ENCODE measurements around the gene ANKRD62. TPM values are rescaled to one million over a fixed set of nuclear protein-coding genes. Genes with fewer than 3 reads are reported as not detected.

The ANKRD62 gene
- polyA plus RNA-seq, 2 donors: 0.16 to 0.45 TPM

DNA sequence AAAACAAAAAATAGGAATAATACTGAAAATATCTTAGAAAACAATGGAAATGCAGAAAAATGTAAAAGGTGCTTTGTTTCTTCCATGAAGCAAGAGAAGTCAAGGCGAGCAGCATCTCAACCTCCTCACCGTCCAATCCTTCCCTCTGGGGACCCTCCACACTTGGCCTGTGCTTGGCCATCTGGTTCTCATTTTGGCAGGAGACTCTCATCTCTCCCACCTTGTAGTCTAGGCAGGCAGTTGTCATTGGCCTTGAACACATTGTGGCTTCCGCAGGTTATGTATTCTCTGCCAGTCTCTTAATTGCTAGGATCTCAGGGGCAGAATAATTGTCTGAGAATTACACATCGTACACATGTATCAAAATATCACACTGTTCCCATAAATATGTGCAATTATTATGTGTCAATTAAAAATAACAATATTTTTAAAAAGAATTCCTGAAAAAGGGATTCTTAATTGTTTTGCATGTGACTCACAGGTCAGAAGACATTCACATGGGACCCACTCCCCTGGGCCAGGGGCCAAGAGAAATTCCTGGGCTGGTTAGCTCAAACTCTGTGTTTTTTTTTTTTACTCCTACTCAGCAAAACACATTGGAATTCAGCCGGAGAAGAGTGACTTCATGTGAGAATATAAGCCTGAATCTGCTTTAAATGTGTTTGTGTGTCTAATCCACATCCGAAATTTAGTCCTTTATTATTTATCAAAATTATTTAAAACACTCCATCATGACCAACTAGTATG is 14.0 kb upstream of the ANKRD62 start:
- Histone ChIP-seq H3K4me1 (ENCODE audit: control insufficient read depth in 2 of 2, insufficient read depth in 2 of 2, low read length in 1 of 2) (no peaks in the 10 kb centered on the region), H3K9me3 (ENCODE audit: control insufficient read depth in 2 of 2, insufficient read depth in 1 of 2, low read depth in 1 of 2, low read length in 1 of 2) (no peaks in the 10 kb centered on the region), H3K4me3 (ENCODE audit: low read depth in 1 of 2, low read length in 2 of 2) (no peak overlapping the region), H3K36me3 (ENCODE audit: control insufficient read depth in 2 of 2, insufficient read depth in 2 of 2, low read length in 1 of 2) (no peaks in the 10 kb centered on the region), H3K27ac (ENCODE audit: low read depth in 2 of 2, low read length in 1 of 2) (no peak overlapping the region), H3K27me3 (ENCODE audit: control insufficient read depth in 1 of 2, insufficient read depth in 2 of 2, low read length in 2 of 2) (no peaks in the 10 kb centered on the region)
- 69 to 75% methylated on average over 6 of the region's 6 CpGs for WGBS, 2 donors

DNA sequence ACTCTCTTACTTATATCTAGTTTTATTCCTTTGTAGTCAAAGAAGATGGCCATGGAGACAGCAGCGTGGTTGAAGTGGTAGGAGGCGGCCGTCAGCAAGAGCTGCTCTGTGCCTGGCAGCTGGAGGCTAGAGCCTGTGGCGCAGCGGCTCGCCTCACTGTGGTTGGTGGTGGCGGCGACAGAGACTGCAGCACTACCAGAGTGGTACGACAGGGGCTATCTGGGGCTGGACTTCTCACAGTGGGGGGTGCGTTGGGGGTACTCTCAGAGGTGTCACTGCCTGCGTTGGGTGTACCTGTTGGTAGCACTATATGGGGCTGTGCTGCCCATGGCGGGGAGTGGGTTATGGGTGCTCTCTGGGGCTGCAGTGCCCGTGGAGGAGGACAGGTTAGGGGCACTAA is 8.5 kb upstream of the ANKRD62 start:
- peaks cover 0 to 3% of the 10 kb centered on the region in 2 donors for H3K36me3 ChIP-seq (ENCODE audit: control insufficient read depth in 2 of 2, insufficient read depth in 2 of 2, low read length in 1 of 2)
- WGBS, 2 donors: 91 to 93% methylated on average over 12 to 13 of the region's 13 CpGs
- H3K4me3 ChIP-seq (ENCODE audit: low read depth in 1 of 2, low read length in 2 of 2): no peak overlapping the region
- peaks cover 3 to 38% of the 10 kb centered on the region in 2 donors for H3K4me1 ChIP-seq (ENCODE audit: control insufficient read depth in 2 of 2, insufficient read depth in 2 of 2, low read length in 1 of 2)
- H3K27me3 ChIP-seq (ENCODE audit: control insufficient read depth in 1 of 2, insufficient read depth in 2 of 2, low read length in 2 of 2): no peaks in the 10 kb centered on the region
- H3K27ac ChIP-seq (ENCODE audit: low read depth in 2 of 2, low read length in 1 of 2): peak overlapping the region in 1 of 2 donors; percentile 66
- H3K9me3 ChIP-seq (ENCODE audit: control insufficient read depth in 2 of 2, insufficient read depth in 1 of 2, low read depth in 1 of 2, low read length in 1 of 2): peaks cover 0 to 17% of the 10 kb centered on the region in 2 donors

DNA sequence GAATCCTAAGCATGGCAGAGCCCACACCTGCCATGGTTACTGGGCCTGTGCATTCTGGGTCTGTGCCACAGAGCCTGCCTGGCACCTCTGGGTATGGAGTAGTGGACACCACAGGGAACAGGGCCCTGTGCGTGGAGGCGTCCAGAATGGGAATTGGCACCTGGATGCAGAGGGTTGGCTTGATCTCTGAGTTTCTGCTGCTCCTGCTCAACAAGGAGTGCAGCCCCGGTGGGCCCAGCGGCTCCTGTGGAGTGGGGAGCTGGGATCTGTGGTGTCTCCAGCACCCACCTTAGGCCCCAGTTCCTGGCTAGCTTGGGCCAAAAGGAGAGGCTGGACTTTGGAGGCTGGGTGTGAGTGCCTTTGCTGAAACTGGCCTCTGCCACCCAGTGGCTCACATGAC is 7.9 kb upstream of the ANKRD62 start:
- WGBS, 2 donors: 89 to 92% methylated on average over 4 of the region's 4 CpGs
- Histone ChIP-seq H3K27ac (ENCODE audit: low read depth in 2 of 2, low read length in 1 of 2) (peak overlapping the region; percentile 66 to 89), H3K4me1 (ENCODE audit: control insufficient read depth in 2 of 2, insufficient read depth in 2 of 2, low read length in 1 of 2) (peaks cover 3 to 38% of the 10 kb centered on the region in 2 donors), H3K27me3 (ENCODE audit: control insufficient read depth in 1 of 2, insufficient read depth in 2 of 2, low read length in 2 of 2) (no peaks in the 10 kb centered on the region), H3K4me3 (ENCODE audit: low read depth in 1 of 2, low read length in 2 of 2) (no peak overlapping the region), H3K9me3 (ENCODE audit: control insufficient read depth in 2 of 2, insufficient read depth in 1 of 2, low read depth in 1 of 2, low read length in 1 of 2) (peaks cover 0 to 17% of the 10 kb centered on the region in 2 donors), H3K36me3 (ENCODE audit: control insufficient read depth in 2 of 2, insufficient read depth in 2 of 2, low read length in 1 of 2) (peaks cover 0 to 3% of the 10 kb centered on the region in 2 donors)

DNA sequence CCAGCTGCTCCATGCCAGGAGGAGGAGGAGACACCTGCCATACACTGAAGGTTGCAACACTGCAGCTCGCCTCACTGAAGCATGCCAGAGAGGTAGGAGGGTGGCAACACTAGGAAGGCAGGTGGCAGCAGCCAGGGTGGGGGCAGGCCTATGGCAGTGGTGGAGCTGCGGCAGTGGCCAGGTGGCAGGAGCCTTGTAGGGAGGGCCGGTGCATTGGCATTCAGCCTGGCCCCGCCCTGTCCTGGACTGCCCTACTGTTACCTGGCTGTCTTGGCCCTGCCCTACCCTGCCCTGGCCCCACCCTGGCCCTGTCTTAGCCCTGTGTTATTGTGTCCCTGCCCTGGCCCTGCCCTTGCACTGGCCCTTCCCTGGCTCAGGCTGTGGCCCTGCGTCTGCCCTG is 7.4 kb upstream of the ANKRD62 start:
- H3K9me3 ChIP-seq (ENCODE audit: control insufficient read depth in 2 of 2, insufficient read depth in 1 of 2, low read depth in 1 of 2, low read length in 1 of 2): peaks cover 0 to 17% of the 10 kb centered on the region in 2 donors
- H3K36me3 ChIP-seq (ENCODE audit: control insufficient read depth in 2 of 2, insufficient read depth in 2 of 2, low read length in 1 of 2): peaks cover 0 to 3% of the 10 kb centered on the region in 2 donors
- H3K4me1 ChIP-seq (ENCODE audit: control insufficient read depth in 2 of 2, insufficient read depth in 2 of 2, low read length in 1 of 2): peaks cover 3 to 38% of the 10 kb centered on the region in 2 donors
- H3K4me3 ChIP-seq (ENCODE audit: low read depth in 1 of 2, low read length in 2 of 2): no peak overlapping the region
- peak overlapping the region; percentile 88 to 92 for H3K27ac ChIP-seq (ENCODE audit: low read depth in 2 of 2, low read length in 1 of 2)
- H3K27me3 ChIP-seq (ENCODE audit: control insufficient read depth in 1 of 2, insufficient read depth in 2 of 2, low read length in 2 of 2): no peaks in the 10 kb centered on the region
- 38 to 63% methylated on average over 4 to 5 of the region's 5 CpGs for WGBS, 2 donors

DNA sequence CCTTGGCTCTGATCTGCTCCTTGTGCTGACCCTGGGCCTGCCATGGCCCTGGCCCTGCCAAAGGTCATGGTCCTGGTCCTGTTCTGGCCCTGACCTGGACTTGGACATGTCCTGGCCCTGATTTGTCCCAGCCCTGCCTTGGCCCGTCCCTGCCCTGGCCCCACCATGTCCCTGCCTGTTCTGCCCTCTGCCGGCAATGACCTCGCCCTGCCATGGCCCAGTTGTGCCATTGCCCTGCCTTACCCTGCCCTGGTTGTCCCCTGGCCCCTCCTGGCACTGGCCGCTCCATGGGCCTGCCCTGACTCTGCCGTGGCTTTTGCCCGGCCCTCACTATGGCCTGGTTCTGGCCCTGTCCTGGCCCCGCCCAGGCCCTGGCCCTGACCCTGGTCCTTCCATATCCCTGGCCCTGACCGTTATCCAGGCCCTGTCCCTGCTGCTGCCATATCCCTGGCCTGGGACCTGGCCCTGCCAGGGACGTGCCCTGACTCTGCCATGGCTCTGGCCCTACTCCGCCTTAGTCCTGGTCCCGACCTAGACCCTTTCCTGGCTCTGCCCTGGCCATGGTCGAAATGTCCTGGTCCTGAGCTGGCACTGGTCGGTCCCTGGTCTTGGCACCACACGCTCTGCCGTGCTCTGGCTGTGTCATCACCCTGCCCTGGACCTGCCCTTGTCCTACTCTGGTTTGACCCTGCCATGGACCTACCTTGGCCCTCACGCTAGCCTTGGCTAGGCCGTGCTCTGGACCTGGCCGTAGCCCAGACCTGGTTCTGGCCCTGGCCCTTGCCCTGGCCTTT is 6.8 kb upstream of the ANKRD62 start:
- peak overlapping the region; percentile 88 to 92 for H3K27ac ChIP-seq (ENCODE audit: low read depth in 2 of 2, low read length in 1 of 2)
- H3K27me3 ChIP-seq (ENCODE audit: control insufficient read depth in 1 of 2, insufficient read depth in 2 of 2, low read length in 2 of 2): no peaks in the 10 kb centered on the region
- peaks cover 0 to 17% of the 10 kb centered on the region in 2 donors for H3K9me3 ChIP-seq (ENCODE audit: control insufficient read depth in 2 of 2, insufficient read depth in 1 of 2, low read depth in 1 of 2, low read length in 1 of 2)
- peaks cover 3 to 42% of the 10 kb centered on the region in 2 donors for H3K4me1 ChIP-seq (ENCODE audit: control insufficient read depth in 2 of 2, insufficient read depth in 2 of 2, low read length in 1 of 2)
- H3K36me3 ChIP-seq (ENCODE audit: control insufficient read depth in 2 of 2, insufficient read depth in 2 of 2, low read length in 1 of 2): peaks cover 0 to 3% of the 10 kb centered on the region in 2 donors
- WGBS, 2 donors: 88% methylated on average over 18 of the region's 18 CpGs
- no peak overlapping the region for H3K4me3 ChIP-seq (ENCODE audit: low read depth in 1 of 2, low read length in 2 of 2)

DNA sequence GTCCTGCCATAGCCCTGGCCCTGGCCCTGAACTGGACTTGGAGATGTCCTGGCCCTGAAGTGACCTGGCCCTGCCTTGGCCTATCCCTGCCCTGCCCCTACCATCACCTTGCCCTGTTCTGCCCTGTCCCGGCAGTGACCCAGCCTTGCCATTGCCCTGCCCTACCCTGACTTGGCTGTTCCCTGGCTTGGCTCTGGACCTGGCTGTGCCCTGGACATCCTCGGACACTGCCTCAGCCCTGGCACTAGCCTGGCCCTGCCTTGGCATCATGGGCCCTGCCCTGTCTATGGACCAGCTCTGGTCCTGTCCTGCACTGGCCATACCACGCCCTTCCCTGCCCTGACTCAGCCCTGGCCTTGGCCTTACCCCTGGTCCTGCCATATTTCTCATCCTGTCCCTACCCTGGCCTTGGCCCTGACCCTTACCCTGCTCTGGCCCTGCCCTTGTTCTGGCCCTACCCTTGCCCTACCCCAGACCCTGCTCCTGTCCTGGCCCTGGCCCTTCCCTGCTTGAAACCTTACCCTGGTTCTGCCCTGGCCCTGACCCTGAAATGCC is 6.1 kb upstream of the ANKRD62 start:
- H3K9me3 ChIP-seq (ENCODE audit: control insufficient read depth in 2 of 2, insufficient read depth in 1 of 2, low read depth in 1 of 2, low read length in 1 of 2): peaks cover 0 to 17% of the 10 kb centered on the region in 2 donors
- no peaks in the 10 kb centered on the region for H3K27me3 ChIP-seq (ENCODE audit: control insufficient read depth in 1 of 2, insufficient read depth in 2 of 2, low read length in 2 of 2)
- 75 to 81% methylated on average over 3 of the region's 3 CpGs for WGBS, 2 donors
- H3K4me3 ChIP-seq (ENCODE audit: low read depth in 1 of 2, low read length in 2 of 2): no peak overlapping the region
- peaks cover 3 to 44% of the 10 kb centered on the region in 2 donors for H3K4me1 ChIP-seq (ENCODE audit: control insufficient read depth in 2 of 2, insufficient read depth in 2 of 2, low read length in 1 of 2)
- peak overlapping the region; percentile 69 to 92 for H3K27ac ChIP-seq (ENCODE audit: low read depth in 2 of 2, low read length in 1 of 2)
- peaks cover 0 to 3% of the 10 kb centered on the region in 2 donors for H3K36me3 ChIP-seq (ENCODE audit: control insufficient read depth in 2 of 2, insufficient read depth in 2 of 2, low read length in 1 of 2)

DNA sequence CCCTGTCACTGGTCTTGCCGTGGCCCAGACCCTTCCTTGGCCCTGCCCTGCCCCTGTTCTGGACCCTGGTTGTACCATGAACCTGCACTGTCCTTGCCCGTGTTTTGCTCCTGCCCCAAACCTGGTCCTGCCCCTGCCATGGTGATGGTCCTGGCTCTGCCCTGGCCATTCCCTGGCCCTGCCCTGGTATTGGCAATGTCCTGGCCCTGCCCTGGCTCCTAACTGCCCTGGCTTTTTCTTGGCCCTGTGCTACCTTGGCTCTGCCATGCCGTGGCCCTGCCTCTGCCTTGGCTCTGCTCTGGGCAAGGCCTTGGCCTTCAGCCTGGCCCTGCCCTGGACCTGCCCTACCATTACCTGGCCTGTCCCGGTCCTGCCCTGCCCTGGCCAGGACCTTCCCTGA is 5.5 kb upstream of the ANKRD62 start:
- Histone ChIP-seq H3K27me3 (ENCODE audit: control insufficient read depth in 1 of 2, insufficient read depth in 2 of 2, low read length in 2 of 2) (peaks cover 0 to 2% of the 10 kb centered on the region in 2 donors), H3K9me3 (ENCODE audit: control insufficient read depth in 2 of 2, insufficient read depth in 1 of 2, low read depth in 1 of 2, low read length in 1 of 2) (peaks cover 0 to 17% of the 10 kb centered on the region in 2 donors), H3K27ac (ENCODE audit: low read depth in 2 of 2, low read length in 1 of 2) (peak overlapping the region; percentile 69 to 92), H3K36me3 (ENCODE audit: control insufficient read depth in 2 of 2, insufficient read depth in 2 of 2, low read length in 1 of 2) (peaks cover 0 to 3% of the 10 kb centered on the region in 2 donors), H3K4me3 (ENCODE audit: low read depth in 1 of 2, low read length in 2 of 2) (no peak overlapping the region), H3K4me1 (ENCODE audit: control insufficient read depth in 2 of 2, insufficient read depth in 2 of 2, low read length in 1 of 2) (peaks cover 3 to 48% of the 10 kb centered on the region in 2 donors)
- whole genome bisulfite sequencing, 2 donors: 73 to 76% methylated on average over 4 of the region's 4 CpGs

DNA sequence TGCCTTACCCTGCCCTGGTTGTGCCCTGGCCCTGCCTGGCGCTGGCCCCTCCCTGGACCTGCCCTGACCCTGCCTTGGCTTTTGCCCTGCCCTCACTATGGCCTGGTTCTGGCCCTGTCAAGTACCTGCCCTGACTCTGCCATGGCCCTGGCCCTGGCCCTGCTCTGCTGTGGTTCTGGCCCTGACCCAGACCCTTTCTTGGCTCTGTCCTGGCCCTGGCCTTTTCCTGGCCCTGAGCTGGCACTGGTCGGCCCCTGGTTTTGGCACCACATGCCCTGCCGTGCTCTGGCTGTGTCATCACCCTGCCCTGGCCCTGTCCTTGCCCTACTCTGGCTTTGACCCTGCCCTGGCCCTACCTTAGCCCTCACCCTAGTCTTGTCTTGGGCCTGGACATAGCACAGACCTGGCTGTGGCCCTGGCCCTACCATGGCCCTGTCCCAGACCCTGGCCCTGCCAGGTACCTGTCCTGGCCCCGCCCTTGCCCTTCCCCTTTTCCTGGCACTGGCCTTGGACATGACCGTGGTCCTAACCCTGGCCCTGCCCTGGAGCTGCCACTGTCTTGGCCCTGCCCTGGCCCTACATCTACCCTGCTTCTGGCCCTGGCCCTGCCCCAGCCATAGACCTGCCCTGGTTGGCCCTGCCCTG is 4.8 kb upstream of the ANKRD62 start:
- H3K27me3 ChIP-seq (ENCODE audit: control insufficient read depth in 1 of 2, insufficient read depth in 2 of 2, low read length in 2 of 2): peaks cover 0 to 2% of the 10 kb centered on the region in 2 donors
- 60 to 78% methylated on average over 5 of the region's 5 CpGs for WGBS, 2 donors
- peaks cover 0 to 17% of the 10 kb centered on the region in 2 donors for H3K9me3 ChIP-seq (ENCODE audit: control insufficient read depth in 2 of 2, insufficient read depth in 1 of 2, low read depth in 1 of 2, low read length in 1 of 2)
- peaks cover 0 to 3% of the 10 kb centered on the region in 2 donors for H3K36me3 ChIP-seq (ENCODE audit: control insufficient read depth in 2 of 2, insufficient read depth in 2 of 2, low read length in 1 of 2)
- H3K27ac ChIP-seq (ENCODE audit: low read depth in 2 of 2, low read length in 1 of 2): peak overlapping the region; percentile 69 to 92
- no peak overlapping the region for H3K4me3 ChIP-seq (ENCODE audit: low read depth in 1 of 2, low read length in 2 of 2)
- peaks cover 3 to 48% of the 10 kb centered on the region in 2 donors for H3K4me1 ChIP-seq (ENCODE audit: control insufficient read depth in 2 of 2, insufficient read depth in 2 of 2, low read length in 1 of 2)

DNA sequence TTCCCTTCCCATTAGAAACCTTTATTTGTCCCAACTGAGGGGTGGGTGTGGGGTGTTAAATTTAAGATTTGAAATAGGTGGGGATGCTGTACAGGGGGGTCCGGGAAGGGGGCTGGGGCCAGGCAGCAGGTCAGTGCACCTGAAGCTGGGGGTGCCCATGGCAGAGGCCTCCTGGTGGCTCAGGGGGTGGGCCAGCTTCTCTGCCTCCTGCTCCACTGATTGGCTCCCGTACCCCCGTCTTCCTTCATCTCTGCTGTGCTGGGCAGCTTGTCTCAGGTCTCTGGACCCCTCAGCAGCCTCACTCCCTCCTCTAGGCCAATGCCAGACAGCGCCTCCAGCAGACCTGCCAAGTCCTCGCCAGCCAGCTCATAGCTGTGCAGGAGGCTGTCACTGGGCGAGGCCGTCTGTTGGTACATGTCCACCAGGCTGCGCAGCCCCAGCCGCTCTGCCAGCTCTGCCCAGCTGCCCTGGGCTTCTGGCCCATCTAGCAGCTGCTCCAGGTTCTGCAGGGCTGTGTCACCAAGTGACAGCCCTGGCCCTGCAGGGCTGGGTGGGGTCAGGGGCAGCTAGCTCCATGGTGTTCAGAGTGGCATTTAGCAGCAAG is 2.0 kb upstream of the ANKRD62 start:
- Histone ChIP-seq H3K4me1 (ENCODE audit: control insufficient read depth in 2 of 2, insufficient read depth in 2 of 2, low read length in 1 of 2) (peaks cover 3 to 35% of the 10 kb centered on the region in 2 donors), H3K27me3 (ENCODE audit: control insufficient read depth in 1 of 2, insufficient read depth in 2 of 2, low read length in 2 of 2) (peaks cover 0 to 2% of the 10 kb centered on the region in 2 donors), H3K27ac (ENCODE audit: low read depth in 2 of 2, low read length in 1 of 2) (peak overlapping the region in 1 of 2 donors; percentile 27), H3K4me3 (ENCODE audit: low read depth in 1 of 2, low read length in 2 of 2) (no peak overlapping the region), H3K9me3 (ENCODE audit: control insufficient read depth in 2 of 2, insufficient read depth in 1 of 2, low read depth in 1 of 2, low read length in 1 of 2) (peaks cover 0 to 14% of the 10 kb centered on the region in 2 donors), H3K36me3 (ENCODE audit: control insufficient read depth in 2 of 2, insufficient read depth in 2 of 2, low read length in 1 of 2) (peaks cover 0 to 3% of the 10 kb centered on the region in 2 donors)
- 58 to 65% methylated on average over 9 of the region's 9 CpGs for WGBS, 2 donors

All from esophagus (tissue), 2 donors.